Measurements from ENCODE around the gene RNF208.

The RNF208 gene

DNA sequence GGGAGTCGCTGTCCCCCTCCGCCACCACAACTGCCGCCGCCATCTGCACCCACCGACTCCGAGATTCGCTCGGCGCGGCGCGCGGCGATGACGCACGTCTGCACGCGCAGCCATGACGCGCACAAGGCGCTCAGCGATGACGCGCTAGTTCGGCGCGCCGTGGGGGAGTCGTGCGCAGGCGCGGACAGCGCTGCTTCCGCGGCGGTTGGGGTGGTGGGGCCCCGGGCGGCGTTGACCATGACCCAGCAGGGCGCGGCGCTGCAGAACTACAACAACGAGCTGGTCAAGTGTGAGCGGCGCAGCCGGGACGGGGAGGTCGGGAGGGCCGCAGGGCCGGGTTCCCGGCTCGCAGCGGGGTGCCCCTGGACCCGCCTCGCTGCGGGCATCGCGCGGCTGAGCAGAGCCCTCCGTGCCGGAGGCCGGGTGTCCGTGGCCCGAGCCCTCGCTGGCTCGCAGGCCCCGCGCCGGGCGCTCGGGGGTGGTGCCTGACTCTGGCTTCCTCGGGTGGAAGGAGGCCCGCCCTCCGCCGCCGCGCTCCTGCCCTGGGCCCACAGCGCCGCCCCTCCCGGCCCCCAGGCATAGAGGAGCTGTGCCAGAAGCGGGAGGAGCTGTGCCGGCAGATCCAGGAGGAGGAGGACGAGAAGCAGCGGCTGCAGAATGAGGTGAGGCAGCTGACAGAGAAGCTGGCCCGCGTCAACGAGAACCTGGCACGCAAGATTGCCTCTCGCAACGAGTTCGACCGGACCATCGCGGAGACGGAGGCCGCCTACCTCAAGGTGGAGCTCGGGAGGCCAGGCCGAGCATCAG, 33.3 kb downstream of the RNF208 start, which contains the start of the genes ANAPC2 and SSNA1:
Gene ANAPC2, minus strand, starts transcription at position 71 of the 807 bp plus-strand sequence. Its CDS starts 28 bp downstream, at position 43.
Gene SSNA1, plus strand, starts transcription at position 187 of the 807 bp plus-strand sequence. Its CDS starts 51 bp downstream, at position 238.
- no peak for TF ChIP-seq EZH2phosphoT487 (conservative IDR thresholded peaks at IDR 0.05; ENCODE audit: low read length)
- TF ChIP-seq, protein P1, sequence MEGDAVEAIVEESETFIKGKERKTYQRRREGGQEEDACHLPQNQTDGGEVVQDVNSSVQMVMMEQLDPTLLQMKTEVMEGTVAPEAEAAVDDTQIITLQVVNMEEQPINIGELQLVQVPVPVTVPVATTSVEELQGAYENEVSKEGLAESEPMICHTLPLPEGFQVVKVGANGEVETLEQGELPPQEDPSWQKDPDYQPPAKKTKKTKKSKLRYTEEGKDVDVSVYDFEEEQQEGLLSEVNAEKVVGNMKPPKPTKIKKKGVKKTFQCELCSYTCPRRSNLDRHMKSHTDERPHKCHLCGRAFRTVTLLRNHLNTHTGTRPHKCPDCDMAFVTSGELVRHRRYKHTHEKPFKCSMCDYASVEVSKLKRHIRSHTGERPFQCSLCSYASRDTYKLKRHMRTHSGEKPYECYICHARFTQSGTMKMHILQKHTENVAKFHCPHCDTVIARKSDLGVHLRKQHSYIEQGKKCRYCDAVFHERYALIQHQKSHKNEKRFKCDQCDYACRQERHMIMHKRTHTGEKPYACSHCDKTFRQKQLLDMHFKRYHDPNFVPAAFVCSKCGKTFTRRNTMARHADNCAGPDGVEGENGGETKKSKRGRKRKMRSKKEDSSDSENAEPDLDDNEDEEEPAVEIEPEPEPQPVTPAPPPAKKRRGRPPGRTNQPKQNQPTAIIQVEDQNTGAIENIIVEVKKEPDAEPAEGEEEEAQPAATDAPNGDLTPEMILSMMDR (IDR thresholded peaks at IDR 0.05; ENCODE audit: insufficient read depth, low read length, poor library complexity, severe bottlenecking), result peak; percentile 65
- Histone ChIP-seq H3K36me3 (ENCODE audit: low read length) (no peaks in the 10 kb centered on the region), H3K4me2 (ENCODE audit: low read depth, low read length, poor library complexity, severe bottlenecking) (peak within 1 kb of the TSS; percentile 79), H3F3A (ENCODE audit: insufficient read depth) (no peaks in the 10 kb centered on the region), H4K20me1 (ENCODE audit: low read depth, low read length) (no peaks in the 10 kb centered on the region), H3K4me3 (ENCODE audit: insufficient read depth, low read length, poor library complexity, severe bottlenecking) (peak within 1 kb of the TSS; percentile 96), H3K79me2 (ENCODE audit: insufficient read depth, low read length) (peaks cover 20% of the 10 kb centered on the region), H3K9me3 (ENCODE audit: insufficient read depth, low read length) (no peaks in the 10 kb centered on the region), H3K27me3 (ENCODE audit: low read length) (no peaks in the 10 kb centered on the region), H3K27ac (ENCODE audit: low read depth, low read length) (peak within 1 kb of the TSS; percentile 85), H2AFZ (ENCODE audit: low read depth, low read length, severe bottlenecking) (peak within 1 kb of the TSS; percentile 90), H3K9me2 (replicated peaks; ENCODE audit: insufficient read depth, low read length) (no peaks in the 10 kb centered on the region), H3K9ac (ENCODE audit: low read length) (peak within 1 kb of the TSS; percentile 97)

GRCh38 chr9:137188086-137188489, 34.0 kb downstream of the RNF208 start:
- Histone ChIP-seq H2AFZ (ENCODE audit: low read depth, low read length, severe bottlenecking) (peak overlapping the region; percentile 90), H3K9me2 (replicated peaks; ENCODE audit: insufficient read depth, low read length) (no peaks in the 10 kb centered on the region)

DNA sequence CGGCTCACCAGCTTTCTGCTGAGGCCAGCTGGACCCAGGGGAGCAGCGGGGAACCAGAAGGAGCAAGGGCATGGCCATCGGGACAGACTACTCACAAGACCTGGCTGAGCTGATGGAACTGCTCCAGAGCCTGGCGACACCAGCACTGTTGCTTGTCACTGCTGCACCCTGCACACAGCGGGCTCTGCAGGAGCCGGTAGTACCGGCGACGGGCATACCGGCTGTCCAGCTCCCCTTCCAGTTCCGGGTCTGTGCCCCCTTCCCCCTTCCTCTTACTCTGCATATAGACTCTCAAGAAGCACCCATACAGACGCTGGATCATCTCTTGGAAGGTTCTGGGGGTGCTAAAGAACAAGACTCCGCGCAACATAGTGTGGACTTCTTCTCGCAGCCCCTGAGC, 34.7 kb downstream of the RNF208 start:
- Histone ChIP-seq H3K9ac (ENCODE audit: low read length) (peak overlapping the region; percentile 97), H3K36me3 (ENCODE audit: low read length) (no peaks in the 10 kb centered on the region), H3K27me3 (ENCODE audit: low read length) (no peaks in the 10 kb centered on the region), H3K4me3 (ENCODE audit: insufficient read depth, low read length, poor library complexity, severe bottlenecking) (peak overlapping the region; percentile 96), H3F3A (ENCODE audit: insufficient read depth) (no peaks in the 10 kb centered on the region), H3K9me2 (replicated peaks; ENCODE audit: insufficient read depth, low read length) (no peaks in the 10 kb centered on the region), H3K27ac (ENCODE audit: low read depth, low read length) (no peak overlapping the region), H3K9me3 (ENCODE audit: insufficient read depth, low read length) (no peaks in the 10 kb centered on the region), H3K4me2 (ENCODE audit: low read depth, low read length, poor library complexity, severe bottlenecking) (peak overlapping the region; percentile 79), H2AFZ (ENCODE audit: low read depth, low read length, severe bottlenecking) (no peak overlapping the region), H3K79me2 (ENCODE audit: insufficient read depth, low read length) (peaks cover 20% of the 10 kb centered on the region), H4K20me1 (ENCODE audit: low read depth, low read length) (no peaks in the 10 kb centered on the region)
- TF ChIP-seq, protein P1 (IDR thresholded peaks at IDR 0.05; ENCODE audit: insufficient read depth, low read length, poor library complexity, severe bottlenecking), result no peak
- TF ChIP-seq EZH2phosphoT487 (conservative IDR thresholded peaks at IDR 0.05; ENCODE audit: low read length), result no peak

More at GRCh38 chr9:137188086-137188489, 34.0 kb downstream of the RNF208 start:
- H3K36me3 ChIP-seq (ENCODE audit: low read length), result no peaks in the 10 kb centered on the region
- H3K4me3 ChIP-seq (ENCODE audit: insufficient read depth, low read length, poor library complexity, severe bottlenecking), result peak overlapping the region; percentile 96
- H4K20me1 ChIP-seq (ENCODE audit: low read depth, low read length), result no peaks in the 10 kb centered on the region
- peak overlapping the region; percentile 85; the same call in 1 of the 2 replicates for H3K27ac ChIP-seq (ENCODE audit: low read depth, low read length)
- H3K9ac ChIP-seq (ENCODE audit: low read length), result peak overlapping the region; percentile 97
- H3K27me3 ChIP-seq (ENCODE audit: low read length), result no peaks in the 10 kb centered on the region
- H3K9me3 ChIP-seq (ENCODE audit: insufficient read depth, low read length), result no peaks in the 10 kb centered on the region
- peaks cover 20% of the 10 kb centered on the region for H3K79me2 ChIP-seq (ENCODE audit: insufficient read depth, low read length)
- H3F3A ChIP-seq (ENCODE audit: insufficient read depth), result no peaks in the 10 kb centered on the region
- TF ChIP-seq, protein P1 (IDR thresholded peaks at IDR 0.05; ENCODE audit: insufficient read depth, low read length, poor library complexity, severe bottlenecking), result no peak
- TF ChIP-seq EZH2phosphoT487 (conservative IDR thresholded peaks at IDR 0.05; ENCODE audit: low read length), result no peak
- peak overlapping the region; percentile 79 for H3K4me2 ChIP-seq (ENCODE audit: low read depth, low read length, poor library complexity, severe bottlenecking)
